Forelimb muscle (tissue), 1 donor: ENCODE results near the gene SDCCAG8. TPM values are rescaled to one million over a fixed set of nuclear protein-coding genes. Genes with fewer than 3 reads are reported as not detected.

Source experiments
- DNase-seq: peaks from one replicate; pipeline ENCODE4 v3.0.0-alpha.2; 2013; ENCODE audit warnings: low read depth
- polyA plus RNA-seq: library from polyadenylated mRNA; unstranded; fragments of 120-200 nt; gene quantifications from one replicate; pipeline ENCODE4 v1.2.1, GENCODE V29; 2013; ENCODE audit not compliant: insufficient read length

The SDCCAG8 gene
- polyA plus RNA-seq, 1 donor, result 22.9 TPM

DNA sequence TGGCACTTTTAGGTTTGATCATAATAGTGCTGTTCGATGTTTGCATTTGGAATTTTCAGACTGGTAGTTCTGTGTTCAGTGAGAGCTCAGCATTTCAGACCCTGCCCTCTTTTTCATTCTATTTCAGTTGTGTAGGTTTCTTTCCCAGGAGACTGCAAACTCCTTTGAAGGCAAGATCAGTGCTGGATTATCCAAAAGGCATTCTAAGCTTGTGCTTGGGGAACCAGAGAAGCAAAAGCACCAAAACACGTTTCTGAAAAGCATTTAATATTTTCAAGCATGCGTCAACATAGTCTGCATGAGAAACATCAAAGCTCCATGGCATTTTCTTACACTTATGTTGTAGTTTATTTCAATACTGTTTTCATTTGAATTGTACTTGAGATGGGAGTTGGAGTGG, 292.1 kb downstream of the SDCCAG8 start:
- DNase-seq, result no peak

DNA sequence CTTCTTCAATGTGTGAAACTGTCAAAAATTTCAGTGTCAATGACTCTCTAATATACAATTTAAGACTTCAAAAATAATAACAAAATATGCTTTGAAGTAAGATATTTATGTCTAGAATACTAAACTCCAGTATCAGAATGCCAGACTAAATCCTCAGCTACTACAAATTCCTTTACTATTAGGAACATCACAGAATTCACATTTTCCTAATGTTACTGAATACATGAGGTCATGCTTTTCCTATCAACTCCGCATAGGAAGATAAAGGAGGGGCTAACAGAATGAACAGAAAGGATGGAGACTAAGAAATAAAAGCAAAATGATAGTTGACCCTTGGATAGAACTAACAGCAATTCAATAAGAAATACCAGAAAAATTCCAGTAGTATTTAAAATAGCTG, 292.7 kb downstream of the SDCCAG8 start:
- DNase-seq, result no peak

DNA sequence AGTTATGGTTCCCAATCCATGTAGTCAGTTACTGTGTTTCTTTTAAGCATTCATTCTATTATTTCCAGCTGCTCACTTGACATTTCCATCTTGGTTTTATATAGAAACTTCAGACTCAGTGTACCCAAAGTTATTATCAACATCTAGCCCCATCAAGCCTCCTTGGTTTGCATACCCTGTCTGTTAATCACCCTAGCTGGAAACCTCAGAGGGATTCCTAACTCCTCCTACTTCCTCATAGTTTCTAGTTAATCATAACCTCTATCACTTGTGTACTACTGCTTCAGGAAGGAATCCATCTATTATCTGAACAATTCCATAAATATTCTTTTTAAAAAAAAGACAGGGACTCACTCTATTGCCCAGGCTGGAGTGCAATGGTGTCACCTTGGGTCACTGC, 293.3 kb downstream of the SDCCAG8 start:
- no peak for DNase-seq

Other genes starting within 250 kb of the SDCCAG8 start
- 51.1 TPM for gene CEP170, start 760 bp upstream of the SDCCAG8 start, polyA plus RNA-seq